H1 (cell line): ENCODE results near the gene MAK. TPM values are rescaled to one million over a fixed set of nuclear protein-coding genes. Genes with fewer than 3 reads are reported as not detected.

Experiments used
- CTCF ChIA-PET: fragments of 300-600 bp; sonication (Branson Sonifier 250); formaldehyde crosslinking; loops from one replicate; lab custom pipeline; 2021; ENCODE audit not compliant: partially characterized antibody; lab: Charles Lee
- POLR2A ChIA-PET: fragments of 300-600 bp; sonication (Branson Sonifier 250); formaldehyde crosslinking; loops from one replicate; lab custom pipeline; 2021; ENCODE audit warnings: inconsistent platforms; ENCODE audit not compliant: partially characterized antibody; lab: Charles Lee
- DNase-seq, 2 experiments: peaks; one replicate each; pipeline versions ENCODE4 v3.0.0 to v3.0.0-alpha.2; 2010 to 2022; ENCODE audit warnings: low spot score in 2 of 2, low read depth in 1 of 2, mixed read lengths in 1 of 2
- FAIRE-seq: peaks from 2 replicates; lab custom pipeline; 2011; peaks lifted over from hg19 to GRCh38; lab: Jason Lieb, UNC
- H2AFZ ChIP-seq: 2 replicates; pipeline ENCODE4 v1.8.1; 2012; ENCODE audit warnings: low read length, inconsistent platforms
- H2AK5ac ChIP-seq: 2 replicates; pipeline ENCODE4 v1.6.1; 2013; ENCODE audit warnings: low read depth, low read length
- H2BK120ac ChIP-seq: replicated peaks from 2 replicates; pipeline ENCODE3; 2013; ENCODE audit warnings: low read depth, low read length, inconsistent platforms
- H2BK12ac ChIP-seq: 2 replicates; pipeline ENCODE4 v1.6.1; 2013; ENCODE audit warnings: low read depth, low read length
- H2BK15ac ChIP-seq: 2 replicates; pipeline ENCODE4 v1.6.1; 2013; ENCODE audit warnings: low read length
- H2BK20ac ChIP-seq: 2 replicates; pipeline ENCODE4 v1.6.1; 2013; ENCODE audit warnings: low read length
- H2BK5ac ChIP-seq: 2 replicates; pipeline ENCODE4 v1.6.1; 2013; ENCODE audit warnings: low read depth, low read length
- H3K14ac ChIP-seq: 2 replicates; pipeline ENCODE4 v1.6.1; 2013; ENCODE audit warnings: inconsistent platforms; ENCODE audit not compliant: insufficient read length
- H3K18ac ChIP-seq: 2 replicates; pipeline ENCODE4 v1.6.1; 2013; ENCODE audit warnings: low read length; ENCODE audit errors: extremely low read depth
- H3K23ac ChIP-seq: 2 replicates; pipeline ENCODE4 v1.6.1; 2013; ENCODE audit warnings: inconsistent platforms; ENCODE audit not compliant: insufficient read length
- H3K23me2 ChIP-seq: 2 replicates; pipeline ENCODE4 v1.6.1; 2013; ENCODE audit warnings: low read depth, low read length
- H3K27ac ChIP-seq: 2 replicates; pipeline ENCODE4 v1.6.1; 2011; ENCODE audit warnings: low read depth, low read length, inconsistent platforms
- H3K27me3 ChIP-seq, 4 experiments: replicated peaks in 1 of 4; 1 replicate in 1 of 4; 2 replicates in 3 of 4; pipeline versions ENCODE4 v1.6.1 to v1.8.1; 2011 to 2013; ENCODE audit warnings: low read length in 3 of 4, mild to moderate bottlenecking in 3 of 4, inconsistent platforms in 2 of 4, mixed read lengths in 2 of 4, moderate library complexity in 1 of 4; ENCODE audit not compliant: control insufficient read depth in 3 of 4, insufficient read depth in 3 of 4; ENCODE audit errors: extremely low read depth in 1 of 4
- H3K36me3 ChIP-seq, 4 experiments: 2 replicates each; pipeline versions ENCODE4 v1.6.1 to v1.8.1; 2011 to 2013; ENCODE audit warnings: mild to moderate bottlenecking in 4 of 4, low read length in 3 of 4, moderate library complexity in 2 of 4, control low read depth in 1 of 4, inconsistent platforms in 1 of 4; ENCODE audit not compliant: insufficient read depth in 4 of 4, control insufficient read depth in 2 of 4
- H3K4ac ChIP-seq: replicated peaks from 2 replicates; pipeline ENCODE3; 2013; ENCODE audit warnings: low read length, low read depth, mixed read lengths, inconsistent platforms; ENCODE audit not compliant: insufficient read length
- H3K4me1 ChIP-seq, 4 experiments: replicated peaks in 1 of 4; 1 replicate in 1 of 4; 2 replicates in 3 of 4; pipeline versions ENCODE4 v1.6.1 to v1.8.1; 2011 to 2013; ENCODE audit warnings: low read length in 3 of 4, inconsistent platforms in 2 of 4, mixed read lengths in 1 of 4; ENCODE audit not compliant: insufficient read depth in 4 of 4, control insufficient read depth in 3 of 4
- H3K4me2 ChIP-seq, 2 experiments: 2 replicates each; pipeline versions ENCODE4 v1.6.1 to v1.8.1; 2011 to 2013; ENCODE audit warnings: low read depth in 2 of 2, low read length in 2 of 2, control low read depth in 1 of 2, inconsistent platforms in 1 of 2, mild to moderate bottlenecking in 1 of 2; ENCODE audit not compliant: insufficient read depth in 1 of 2
- H3K4me3 ChIP-seq, 4 experiments: fragments of 200-600, 300-600 bp in 1 of 4; sonication (generic), shearing (Covaris generic), sonication (Bioruptor Twin) in 1 of 4; 2 replicates each; pipeline versions ENCODE4 v1.5.1 to v1.8.1; 2011 to 2016; ENCODE audit warnings: low read length in 4 of 4, low read depth in 3 of 4, control low read depth in 2 of 4, inconsistent platforms in 2 of 4, mild to moderate bottlenecking in 2 of 4, mixed read lengths in 1 of 4, moderate library complexity in 1 of 4; ENCODE audit not compliant: insufficient read depth in 2 of 4; ENCODE audit errors: extremely low read depth in 1 of 4
- H3K56ac ChIP-seq: replicated peaks from 2 replicates; pipeline ENCODE3; 2013; ENCODE audit warnings: low read depth, mild to moderate bottlenecking, mixed read lengths, low read length, inconsistent platforms; ENCODE audit not compliant: insufficient read length
- H3K79me1 ChIP-seq: 2 replicates; pipeline ENCODE4 v1.6.1; 2013; ENCODE audit warnings: low read depth, low read length, control low read depth
- H3K79me2 ChIP-seq, 2 experiments: 2 replicates each; pipeline versions ENCODE4 v1.6.1 to v1.8.1; 2012 to 2013; ENCODE audit warnings: low read length in 2 of 2, mild to moderate bottlenecking in 2 of 2, inconsistent platforms in 1 of 2; ENCODE audit not compliant: insufficient read depth in 2 of 2, control insufficient read depth in 1 of 2
- H3K9ac ChIP-seq, 4 experiments: replicated peaks in 1 of 4; 1 replicate in 1 of 4; 2 replicates in 3 of 4; pipeline versions ENCODE4 v1.6.1 to v1.8.1; 2011 to 2013; ENCODE audit warnings: low read depth in 3 of 4, low read length in 3 of 4, control low read depth in 2 of 4, mild to moderate bottlenecking in 2 of 4, moderate library complexity in 2 of 4, inconsistent platforms in 1 of 4; ENCODE audit errors: extremely low read depth in 1 of 4
- H3K9me3 ChIP-seq, 2 experiments: 2 replicates each; pipeline versions ENCODE4 v1.6.1 to v1.8.1; 2012 to 2013; ENCODE audit warnings: mild to moderate bottlenecking in 2 of 2, moderate library complexity in 2 of 2, control low read depth in 1 of 2, inconsistent platforms in 1 of 2, low read depth in 1 of 2, low read length in 1 of 2, mixed read lengths in 1 of 2; ENCODE audit not compliant: insufficient read depth in 2 of 2
- H4K20me1 ChIP-seq, 2 experiments: replicated peaks in 1 of 2; 2 replicates each; pipeline versions ENCODE3 to v1.8.1; 2011 to 2013; ENCODE audit warnings: inconsistent platforms in 2 of 2, low read length in 2 of 2, mild to moderate bottlenecking in 1 of 2; ENCODE audit not compliant: insufficient read depth in 2 of 2, control insufficient read depth in 1 of 2
- H4K5ac ChIP-seq: 2 replicates; pipeline ENCODE4 v1.6.1; 2013; ENCODE audit warnings: low read length, low read depth, mixed read lengths, inconsistent platforms; ENCODE audit not compliant: insufficient read length
- H4K8ac ChIP-seq: 2 replicates; pipeline ENCODE4 v1.8.0; 2013; ENCODE audit warnings: mild to moderate bottlenecking, moderate library complexity, low read length, inconsistent platforms; ENCODE audit not compliant: insufficient read depth; ENCODE audit errors: extremely low read depth
- H4K91ac ChIP-seq: replicated peaks from 2 replicates; pipeline ENCODE3; 2013; ENCODE audit warnings: low read length, mixed read lengths, inconsistent platforms; ENCODE audit not compliant: insufficient read length
- BACH1 ChIP-seq: IDR thresholded peaks from 2 replicates; pipeline ENCODE4 v1.6.1; 2012; ENCODE audit warnings: low read length, improper control_type of control experiment
- CBX8 ChIP-seq: fragments of 300-800, 300-1000 bp; sonication (generic); IDR thresholded peaks from 2 replicates; pipeline ENCODE4 v1.7.1; 2016; ENCODE audit warnings: low read depth, low read length, borderline replicate concordance
- CTBP2 ChIP-seq: IDR thresholded peaks from 2 replicates; pipeline ENCODE4 v1.7.0; 2011; ENCODE audit warnings: borderline replicate concordance, mild to moderate bottlenecking, moderate library complexity, mixed read lengths, low read length; ENCODE audit not compliant: insufficient read depth, insufficient read length
- E2F6 ChIP-seq: IDR thresholded peaks from 2 replicates; pipeline ENCODE4 v1.6.1; 2012; ENCODE audit warnings: inconsistent platforms
- GABPA ChIP-seq: IDR thresholded peaks from 2 replicates; pipeline ENCODE4 v1.6.1; 2011; ENCODE audit warnings: mild to moderate bottlenecking, low read length, moderate library complexity, borderline replicate concordance; ENCODE audit not compliant: insufficient read depth
- HDAC2 ChIP-seq, 2 experiments: fragments of 300-600 bp in 1 of 2; sonication (generic) in 1 of 2; IDR thresholded peaks; 2 replicates each; pipeline ENCODE4 v1.6.1; 2011 to 2012; ENCODE audit warnings: low read depth in 2 of 2, low read length in 2 of 2, mild to moderate bottlenecking in 2 of 2, moderate library complexity in 2 of 2, borderline replicate concordance in 1 of 2, inconsistent platforms in 1 of 2
- HDAC6 ChIP-seq: IDR thresholded peaks from one replicate; pipeline ENCODE4 v1.7.1; 2012; ENCODE audit warnings: low read depth, mild to moderate bottlenecking, inconsistent platforms, low read length, moderate library complexity
- KDM4A ChIP-seq: IDR thresholded peaks from one replicate; pipeline ENCODE4 v1.7.1; 2012; ENCODE audit warnings: low read depth, mild to moderate bottlenecking, moderate library complexity, low read length, inconsistent platforms; ENCODE audit not compliant: severe bottlenecking
- POLR2A ChIP-seq, 2 experiments: IDR thresholded peaks; 1 replicate in 1 of 2; 2 replicates in 1 of 2; pipeline ENCODE4 v1.6.1; 2011; ENCODE audit warnings: low read depth in 2 of 2, low read length in 2 of 2, mild to moderate bottlenecking in 2 of 2; ENCODE audit errors: control extremely low read depth in 1 of 2
- SIRT6 ChIP-seq: IDR thresholded peaks from one replicate; pipeline ENCODE4 v1.7.1; 2012; ENCODE audit warnings: low read length, inconsistent platforms
- SIX5 ChIP-seq: IDR thresholded peaks from 2 replicates; pipeline ENCODE4 v1.6.1; 2011; ENCODE audit warnings: mild to moderate bottlenecking, low read depth, low read length
- TAF7 ChIP-seq: optimal IDR thresholded peaks from 2 replicates; pipeline ENCODE3; 2011; ENCODE audit warnings: low read depth, mild to moderate bottlenecking, inconsistent platforms, low read length, moderate library complexity, borderline replicate concordance
- YY1 ChIP-seq: IDR thresholded peaks from 2 replicates; pipeline ENCODE4 v1.6.1; 2011; ENCODE audit warnings: low read depth, mild to moderate bottlenecking, low read length
- WGBS, 2 experiments: shearing (Covaris generic) in 1 of 2; methylation state at CpG; one replicate each; pipeline versions ENCODE4 v1.1.6 to v1.1.7; 2013 to 2015; ENCODE audit warnings: low lambda C conversion rate in 2 of 2, mixed read lengths in 2 of 2, inconsistent platforms in 1 of 2, low coverage in 1 of 2, missing lambda C conversion rate in 1 of 2; ENCODE audit not compliant: insufficient replicate concordance in 2 of 2, insufficient coverage in 1 of 2, insufficient read length in 1 of 2; ENCODE audit errors: extremely low coverage in 1 of 2, missing lambda C conversion rate in 1 of 2; 5-methylcytosine and 5-hydroxymethylcytosine counted together
- polyA plus RNA-seq, 7 experiments: library from polyadenylated mRNA; depleted of rRNA in 3 of 7; stranded (reverse) in 5 of 7; unstranded in 2 of 7; fragments of >200 nt in 5 of 7; fragments of 200-250 nt in 2 of 7; gene quantifications; 1 replicate in 5 of 7; 2 replicates in 1 of 7; 4 replicates in 1 of 7; pipeline versions ENCODE4 v1.2.1 to v1.2.3, GENCODE V29; 2011 to 2013; ENCODE audit warnings: missing spikeins in 2 of 7, mixed read lengths in 2 of 7
- total RNA-seq: library from RNA; stranded (reverse); fragmentation: NEBNext Ultra II Directional; extraction: Animal tissue kit (Norgen Biotek cat#: 25700); gene quantifications from 2 replicates; pipeline ENCODE4 v1.2.1, GENCODE V29; 2021

The MAK gene
- total and polyA plus RNA-seq, 2 of the 8 experiments (the other 6 are each of a cell fraction or from before 2014, with no cell fraction given) = 0.08 to 0.37 TPM

DNA sequence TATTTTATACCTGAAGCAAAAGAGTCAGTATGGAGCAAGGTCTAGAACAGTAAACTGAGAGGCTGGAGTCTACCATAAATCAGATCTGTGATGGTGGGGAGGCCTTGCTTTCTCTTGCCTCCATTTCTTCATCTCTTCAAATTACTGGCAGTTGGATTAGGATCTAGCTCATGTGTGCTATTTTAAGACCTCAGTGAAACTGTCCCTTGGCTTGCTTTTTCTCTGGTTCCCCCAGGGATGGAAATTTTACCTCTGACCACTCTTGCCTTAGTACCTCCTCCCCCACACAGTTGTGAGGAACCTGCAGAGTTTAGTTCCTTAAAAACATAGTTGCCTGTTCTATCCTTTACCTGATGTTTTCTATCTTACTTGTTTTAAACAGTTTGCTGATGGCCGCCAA, 82.3 kb downstream of the MAK start:
- H3K27ac ChIP-seq = no peak overlapping the region
- H3K4me2 ChIP-seq = no peak overlapping the region
- no peaks in the 10 kb centered on the region for H3K27me3 ChIP-seq
- H2BK15ac ChIP-seq = no peak overlapping the region
- H3K23ac ChIP-seq = no peak overlapping the region
- H3K56ac ChIP-seq = no peak overlapping the region
- no peak overlapping the region for H2AFZ ChIP-seq
- no peak overlapping the region for H3K4me3 ChIP-seq
- peaks cover 0 to 50% of the 10 kb centered on the region in 2 experiments; a peak in 3 of 4 replicates for H3K79me2 ChIP-seq
- CTCF ChIA-PET = interaction anchor here (5.1 kb wide), 1 partner anchor 9 kb away, joined by 32 read pairs; the partner anchor contains the start of gene TMEM14B
- H2BK20ac ChIP-seq = no peak overlapping the region
- H3K9ac ChIP-seq = no peak overlapping the region
- H4K91ac ChIP-seq = no peak overlapping the region
- FAIRE-seq (no peak), DNase-seq (no peak)
- 88% methylated on average over 1 of the region's 1 CpG; no CpG with 5 or more reads in 1 of the 2 experiments for WGBS, 2 experiments
- H3K4ac ChIP-seq = no peak overlapping the region
- H2AK5ac ChIP-seq = no peak overlapping the region
- no peak overlapping the region for H4K8ac ChIP-seq
- no peaks in the 10 kb centered on the region; a peak in 1 of 7 replicates for H3K4me1 ChIP-seq
- H3K23me2 ChIP-seq = peaks cover 2% of the 10 kb centered on the region; the same call in 1 of the 2 replicates
- H3K9me3 ChIP-seq = no peaks in the 10 kb centered on the region
- H3K36me3 ChIP-seq = peaks cover 6 to 51% (median 33%) of the 10 kb centered on the region in 4 experiments
- H2BK12ac ChIP-seq = no peak overlapping the region
- H3K14ac ChIP-seq = no peak overlapping the region
- no peak overlapping the region for H3K18ac ChIP-seq
- peaks cover 12 to 22% of the 10 kb centered on the region in 2 experiments for H4K20me1 ChIP-seq
- no peak overlapping the region for H4K5ac ChIP-seq
- H2BK120ac ChIP-seq = no peak overlapping the region
- H2BK5ac ChIP-seq = no peak overlapping the region
- POLR2A ChIA-PET = no interaction called here
- peaks cover 10% of the 10 kb centered on the region; the same call in 1 of the 2 replicates for H3K79me1 ChIP-seq
- TF ChIP-seq SIRT6 = no peak
- TF ChIP-seq E2F6 = no peak
- TF ChIP-seq CTBP2 = no peak
- TF ChIP-seq KDM4A = no peak
- TF ChIP-seq SIX5 = no peak
- TF ChIP-seq YY1 = no peak
- TF ChIP-seq GABPA = no peak
- TF ChIP-seq HDAC6 = no peak
- TF ChIP-seq POLR2A (IDR thresholded peaks at IDR 0.05; ENCODE audit: control extremely low read depth in 1 of 2, low read depth in 2 of 2, low read length in 2 of 2) = no peak
- no peak for TF ChIP-seq CBX8
- TF ChIP-seq HDAC2 (IDR thresholded peaks at IDR 0.05; ENCODE audit: borderline replicate concordance in 1 of 2, low read depth in 2 of 2, low read length in 2 of 2) = no peak
- TF ChIP-seq TAF7 = no peak
- no peak for TF ChIP-seq BACH1
